DMS 273 treated with DMSO at 0.1 percent for 48 hours (cell line): ENCODE data around the gene PLK3.
"Not testable (repeated sequence)": the region's sequence is repeated elsewhere in the genome, so short reads cannot be mapped to it uniquely, and the experiment has no call there.

Source experiments
- DNase-seq: peaks from one replicate; lab custom pipeline; 2025; lab: John Stamatoyannopoulos, UW

The PLK3 gene

DNA sequence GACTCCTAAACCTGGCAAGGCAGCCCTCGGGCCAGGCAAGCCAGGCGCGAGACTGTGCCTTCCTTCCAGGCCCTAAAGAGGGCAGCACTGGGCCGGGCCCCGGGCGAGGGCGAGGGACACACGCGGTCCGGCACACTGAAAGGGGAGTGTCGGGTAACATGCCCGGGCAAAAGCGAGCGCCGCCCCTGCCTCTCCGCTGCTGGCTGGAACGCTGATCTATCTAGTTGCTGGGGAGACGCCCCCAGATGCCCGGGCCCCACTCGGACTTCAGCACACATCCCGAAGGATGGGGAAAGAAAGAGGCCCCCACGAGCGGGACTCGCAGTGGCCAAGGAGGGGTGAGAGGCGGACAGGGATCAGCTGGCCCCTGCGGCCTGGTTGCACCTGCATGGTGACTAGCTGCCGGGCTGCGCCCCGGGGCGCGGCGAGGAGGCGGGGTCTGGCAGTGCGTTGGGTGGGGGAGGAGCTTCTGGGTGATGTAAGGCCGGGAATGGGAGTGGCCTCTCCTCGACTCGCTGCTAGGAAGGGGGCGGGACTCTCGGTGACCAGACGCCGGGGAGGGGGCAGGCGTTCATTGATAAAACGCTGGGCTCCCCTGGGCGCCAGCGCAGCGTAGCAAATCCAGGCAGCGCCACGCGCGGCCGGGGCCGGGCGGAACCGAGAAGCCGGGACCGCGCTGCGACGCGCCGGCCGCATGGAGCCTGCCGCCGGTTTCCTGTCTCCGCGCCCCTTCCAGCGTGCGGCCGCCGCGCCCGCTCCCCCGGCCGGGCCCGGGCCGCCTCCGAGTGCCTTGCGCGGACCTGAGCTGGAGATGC lies at the start of gene PLK3:
Gene PLK3 (plus strand): TSS at position 608 of the 815 bp plus-strand sequence. CDS start 87 bp downstream, at position 695.
- peak; percentile 96 for DNase-seq

DNA sequence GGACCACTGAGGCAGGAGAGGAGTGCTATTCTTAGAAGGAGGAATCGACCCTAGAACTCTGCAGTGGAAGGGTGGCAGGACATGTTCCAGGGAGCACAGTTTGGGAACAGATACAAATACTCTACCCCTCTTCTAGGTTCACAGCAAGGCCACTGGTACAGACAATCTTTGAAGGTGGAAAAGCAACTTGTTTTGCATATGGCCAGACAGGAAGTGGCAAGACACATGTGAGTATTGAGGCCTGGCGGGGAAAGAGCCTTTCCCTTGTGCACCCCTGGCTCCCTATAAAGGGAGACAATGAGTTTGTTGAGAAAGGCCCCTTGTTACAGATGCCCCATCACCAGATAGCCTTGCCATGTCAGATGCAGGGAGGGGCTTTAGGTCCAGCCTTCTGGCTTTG lies 42.8 kb upstream of the PLK3 start:
- DNase-seq: no peak

DNA sequence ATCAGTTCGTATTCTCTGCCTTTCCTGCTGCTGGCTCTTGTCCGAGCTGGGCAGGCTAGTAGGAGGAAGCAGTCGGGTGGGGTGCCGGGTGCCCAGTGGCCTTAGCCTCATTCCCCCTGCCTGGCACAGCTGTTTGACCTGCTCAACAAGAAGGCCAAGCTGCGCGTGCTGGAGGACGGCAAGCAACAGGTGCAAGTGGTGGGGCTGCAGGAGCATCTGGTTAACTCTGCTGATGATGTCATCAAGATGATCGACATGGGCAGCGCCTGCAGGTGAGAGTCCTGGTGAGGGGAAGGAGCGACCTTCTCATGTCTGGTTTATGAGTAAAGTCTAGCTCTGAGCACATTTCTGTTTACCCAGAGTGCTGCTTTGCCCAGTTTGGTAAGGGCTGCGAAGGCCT lies 41.1 kb upstream of the PLK3 start:
- DNase-seq: no peak

DNA sequence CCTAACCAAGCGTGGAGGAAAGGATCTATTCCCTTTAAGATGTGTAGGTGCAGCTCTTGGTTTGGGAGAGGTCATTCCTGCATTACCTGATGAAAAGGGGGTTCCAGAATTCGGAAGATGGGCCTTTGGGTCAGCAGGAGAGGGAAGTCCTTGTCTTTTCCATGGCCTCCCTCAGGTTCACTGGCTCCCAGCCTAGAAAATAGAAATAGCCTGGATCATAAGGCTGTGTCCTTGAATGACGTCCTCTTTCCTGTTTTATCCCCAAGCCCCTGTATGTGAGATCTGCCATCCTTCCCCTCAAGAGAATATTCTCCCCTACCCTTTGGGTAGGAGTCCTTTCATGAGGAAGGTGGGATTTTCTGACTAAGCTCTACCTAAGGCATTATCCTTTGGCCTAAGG lies 39.3 kb upstream of the PLK3 start:
- DNase-seq: no peak

DNA sequence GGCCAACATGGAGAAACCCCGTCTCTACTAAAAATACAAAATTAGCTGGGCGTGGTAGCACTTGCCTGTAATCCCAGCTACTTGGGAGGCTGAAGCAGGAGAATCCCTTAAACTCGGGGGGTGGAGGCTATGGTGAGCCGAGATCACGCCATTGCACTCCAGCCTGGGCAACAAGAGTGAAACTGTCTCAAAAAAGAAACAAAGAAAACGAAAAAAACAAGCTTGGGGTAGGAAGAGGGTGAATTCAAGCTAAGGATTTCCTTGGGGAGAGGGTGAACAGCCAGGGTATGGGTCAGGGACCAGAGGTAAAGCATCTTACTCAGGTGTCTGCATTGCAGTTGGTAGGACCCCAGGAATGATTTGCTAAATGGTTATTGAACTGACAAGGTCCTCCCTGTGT lies 33.8 kb upstream of the PLK3 start:
- not testable (repeated sequence) for DNase-seq

DNA sequence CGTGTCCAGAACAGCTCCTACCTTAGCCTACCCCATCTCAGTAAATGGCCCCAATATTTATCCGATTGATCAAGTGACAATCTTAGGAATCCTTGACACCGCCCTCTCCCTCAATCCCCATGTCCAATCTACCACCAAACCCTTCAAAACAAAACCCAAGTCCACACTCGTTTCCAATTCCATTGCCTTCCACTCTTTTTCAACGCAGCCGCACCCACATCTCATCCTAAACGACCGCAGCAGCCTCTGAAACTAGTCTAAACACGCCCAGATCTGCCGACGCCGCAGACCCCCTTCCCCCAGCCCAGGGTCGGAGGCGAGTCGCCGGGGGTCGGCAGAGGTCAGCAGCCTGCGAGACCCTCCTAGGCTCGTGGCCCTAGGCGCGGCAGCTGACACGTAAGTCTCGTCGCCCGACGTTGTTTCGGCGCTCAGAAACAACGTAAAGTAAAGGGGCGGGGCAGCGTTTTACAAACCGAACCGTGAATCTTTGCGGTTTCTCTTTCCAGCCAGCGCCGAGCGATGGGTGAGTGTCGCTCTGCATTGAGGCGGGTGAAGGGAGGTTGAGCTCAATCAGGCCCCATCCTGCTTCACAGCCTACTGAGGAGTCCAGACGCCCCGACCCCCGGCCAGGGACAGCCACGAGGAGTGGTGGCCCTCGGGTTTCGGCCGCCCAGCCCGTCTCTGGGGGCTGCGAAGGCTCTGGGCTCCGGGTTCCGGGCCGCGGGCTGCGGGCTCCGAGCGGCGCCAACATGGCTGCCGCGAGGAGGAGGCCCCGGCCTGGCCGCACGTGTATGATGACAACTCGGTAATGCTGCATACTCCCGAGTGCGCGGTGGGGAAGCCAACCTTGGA lies 24.9 kb upstream of the PLK3 start, which contains the start of gene RPS8:
Gene RPS8 (plus strand): TSS at position 463 of the 852 bp plus-strand sequence. CDS start 57 bp downstream, at position 520.
- peak; percentile 85 for DNase-seq

DNA sequence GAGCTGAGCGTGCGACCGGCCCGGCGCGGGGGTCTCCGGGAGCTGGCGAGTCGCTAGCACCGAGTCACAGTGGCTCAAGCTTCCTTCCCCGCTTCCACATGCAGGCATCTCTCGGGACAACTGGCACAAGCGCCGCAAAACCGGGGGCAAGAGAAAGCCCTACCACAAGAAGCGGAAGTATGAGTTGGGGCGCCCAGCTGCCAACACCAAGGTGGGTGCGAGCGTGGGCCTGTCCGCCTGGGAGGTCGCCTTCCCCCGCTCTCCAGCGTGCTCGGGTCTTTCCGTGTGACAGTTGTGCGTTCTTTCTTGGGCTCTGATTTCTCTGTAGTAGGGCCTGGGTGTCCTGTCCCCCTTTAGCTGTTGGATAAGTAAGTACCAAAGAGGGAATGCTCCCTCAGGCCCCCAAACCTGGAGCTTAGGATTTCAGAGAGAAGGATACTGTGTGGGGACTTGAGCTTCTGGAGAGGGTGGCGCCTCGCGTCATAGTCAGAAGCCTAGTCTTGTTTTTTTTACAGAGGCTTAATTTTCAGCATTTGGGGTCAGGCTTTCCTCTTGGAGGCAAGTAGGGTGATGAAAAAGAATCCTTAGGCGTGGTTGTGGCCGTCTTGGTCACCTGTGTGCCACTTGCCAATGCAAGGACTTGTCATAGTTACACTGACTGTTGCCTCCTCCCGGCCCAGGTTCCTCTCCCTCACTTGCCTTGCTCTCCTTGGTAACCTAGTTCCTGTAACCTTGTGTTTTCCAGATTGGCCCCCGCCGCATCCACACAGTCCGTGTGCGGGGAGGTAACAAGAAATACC lies 24.0 kb upstream of the PLK3 start:
- no peak for DNase-seq

DNA sequence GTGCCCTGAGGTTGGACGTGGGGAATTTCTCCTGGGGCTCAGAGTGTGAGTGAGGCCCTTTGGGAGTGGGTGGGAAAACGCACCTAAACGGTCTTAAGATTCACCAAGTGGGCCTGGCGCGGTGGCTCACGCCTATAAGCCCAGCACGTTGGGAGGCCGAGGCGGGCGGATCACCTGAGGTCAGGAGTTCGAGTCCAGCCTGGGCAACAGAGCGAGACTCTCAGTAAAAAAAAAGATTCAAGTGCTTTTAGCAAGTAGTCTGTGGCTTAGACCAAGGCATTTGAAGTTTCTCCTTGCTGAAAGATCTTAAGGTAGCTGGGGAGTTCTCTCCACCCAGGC lies 23.5 kb upstream of the PLK3 start:
- DNase-seq: no peak

DNA sequence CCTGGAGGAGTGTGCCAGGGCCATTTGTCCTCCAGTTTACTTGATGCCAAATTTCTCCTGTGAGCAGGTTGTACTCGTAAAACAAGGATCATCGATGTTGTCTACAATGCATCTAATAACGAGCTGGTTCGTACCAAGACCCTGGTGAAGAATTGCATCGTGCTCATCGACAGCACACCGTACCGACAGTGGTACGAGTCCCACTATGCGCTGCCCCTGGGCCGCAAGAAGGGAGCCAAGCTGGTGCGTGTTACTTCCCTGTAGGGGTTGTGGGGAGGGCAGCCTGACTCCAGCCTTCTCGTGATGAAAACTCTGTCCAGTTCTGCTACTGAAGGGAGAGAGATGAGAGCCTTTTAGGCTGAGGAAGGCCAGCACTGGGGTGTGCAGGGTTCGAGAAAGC lies 22.6 kb upstream of the PLK3 start:
- DNase-seq: no peak

DNA sequence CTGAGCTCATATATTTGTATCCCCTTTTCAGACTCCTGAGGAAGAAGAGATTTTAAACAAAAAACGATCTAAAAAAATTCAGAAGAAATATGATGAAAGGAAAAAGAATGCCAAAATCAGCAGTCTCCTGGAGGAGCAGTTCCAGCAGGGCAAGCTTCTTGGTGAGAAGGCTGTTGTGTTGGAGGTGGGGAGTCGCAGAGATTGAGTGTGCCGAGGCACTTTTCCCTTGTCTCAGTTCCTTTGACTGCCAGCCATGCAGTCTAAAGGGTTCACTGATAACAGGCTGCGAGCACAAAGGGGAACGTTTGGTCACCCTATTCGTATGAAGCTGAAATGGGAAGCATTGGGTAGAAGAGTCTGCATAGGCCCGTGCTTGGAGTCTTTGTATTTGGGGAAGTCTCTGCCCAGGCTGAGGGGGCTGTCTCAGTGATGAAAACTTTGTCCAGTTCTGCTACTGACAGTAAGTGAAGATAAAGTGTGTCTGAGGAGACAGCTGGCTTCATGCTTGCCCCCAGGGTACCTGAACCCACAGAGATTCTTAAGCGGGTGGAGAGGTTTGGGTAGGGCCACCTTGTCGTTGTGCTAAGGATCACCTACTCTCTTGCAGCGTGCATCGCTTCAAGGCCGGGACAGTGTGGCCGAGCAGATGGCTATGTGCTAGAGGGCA lies 22.1 kb upstream of the PLK3 start:
- DNase-seq: no peak

DNA sequence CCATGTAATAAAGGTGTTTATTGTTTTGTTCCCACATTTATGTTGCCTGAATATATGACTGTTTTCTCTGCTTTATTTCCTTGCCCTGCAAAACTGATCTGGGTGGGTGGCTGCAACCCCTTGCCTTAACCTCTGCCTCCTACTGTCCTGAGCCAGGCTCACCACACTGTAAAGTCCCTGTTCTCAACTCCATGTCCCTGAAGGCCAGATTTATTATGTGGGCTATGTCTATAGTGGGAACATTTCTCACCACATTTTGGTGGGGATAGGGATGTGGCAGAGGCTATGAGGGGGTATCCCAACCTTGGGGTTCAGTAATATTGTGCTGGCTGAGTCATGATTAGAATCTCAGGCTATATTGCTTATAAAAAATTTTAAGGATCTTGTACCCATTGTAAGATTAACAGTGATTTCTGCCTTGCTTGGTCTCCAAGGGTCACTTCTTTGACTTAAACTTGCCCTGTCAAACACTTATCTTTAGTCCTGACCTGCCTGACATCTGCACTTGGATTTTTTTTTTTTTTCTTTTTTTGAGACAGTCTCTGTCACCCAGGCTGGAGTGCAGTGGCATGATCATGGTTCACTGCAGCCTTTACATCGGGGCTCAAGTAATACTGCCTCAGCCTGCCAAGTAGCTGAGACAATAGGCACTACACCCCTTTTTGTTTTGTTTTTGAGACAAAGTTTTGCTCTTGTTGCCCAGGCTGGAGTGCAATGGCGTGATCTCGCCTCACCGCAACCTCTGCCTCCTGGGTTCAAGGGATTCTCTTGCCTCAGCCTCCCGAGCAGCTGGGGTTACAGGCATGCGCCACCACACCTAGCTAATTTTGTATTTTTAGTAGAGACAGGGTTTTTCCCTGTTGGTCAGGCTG lies 21.2 kb upstream of the PLK3 start:
- DNase-seq: no peak

DNA sequence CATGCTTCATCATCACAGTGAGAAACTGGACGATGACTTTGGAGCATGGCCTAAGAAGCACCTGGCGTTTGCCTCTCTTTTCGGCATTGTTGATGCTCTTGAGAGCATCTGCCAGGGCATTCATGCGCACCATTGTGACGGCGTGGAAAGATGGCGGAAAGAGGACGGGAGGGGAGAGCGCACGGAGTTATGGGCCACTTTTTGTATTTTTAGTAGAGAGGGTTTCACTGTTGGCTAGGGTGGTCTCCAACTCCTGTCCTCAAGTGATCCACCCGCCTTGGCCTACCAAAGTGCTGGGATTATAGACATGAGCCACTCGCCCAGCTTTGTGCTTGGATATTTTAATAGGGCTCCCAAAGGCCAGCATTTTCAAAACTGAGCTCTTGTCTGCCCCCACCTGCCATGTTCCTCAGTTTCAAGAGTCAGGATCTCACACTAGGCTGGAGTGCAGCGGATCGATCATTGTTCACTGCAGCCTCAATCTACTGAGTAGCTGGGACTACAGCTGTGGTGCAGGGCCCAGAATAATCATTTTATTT lies 19.5 kb upstream of the PLK3 start:
- DNase-seq: no peak

DNA sequence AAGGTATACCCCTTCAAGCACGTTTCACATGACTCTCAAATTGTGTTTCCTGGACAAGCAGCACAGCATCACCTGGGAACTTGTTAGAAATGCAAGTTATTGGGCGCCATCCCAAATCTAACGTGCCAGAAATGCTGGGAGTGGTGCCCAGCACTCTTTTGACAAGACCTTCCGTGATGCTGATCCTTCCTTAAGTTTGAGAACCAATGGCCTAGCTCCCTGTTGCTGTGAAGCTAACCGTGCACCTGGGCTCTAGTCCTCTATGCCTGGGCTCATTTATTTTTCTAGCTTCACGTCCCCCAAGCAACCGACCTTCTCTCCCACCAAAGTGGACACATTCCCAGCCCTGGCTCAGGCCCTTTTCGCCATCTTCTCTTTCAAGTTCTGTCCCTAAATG lies 16.5 kb upstream of the PLK3 start:
- no peak for DNase-seq

DNA sequence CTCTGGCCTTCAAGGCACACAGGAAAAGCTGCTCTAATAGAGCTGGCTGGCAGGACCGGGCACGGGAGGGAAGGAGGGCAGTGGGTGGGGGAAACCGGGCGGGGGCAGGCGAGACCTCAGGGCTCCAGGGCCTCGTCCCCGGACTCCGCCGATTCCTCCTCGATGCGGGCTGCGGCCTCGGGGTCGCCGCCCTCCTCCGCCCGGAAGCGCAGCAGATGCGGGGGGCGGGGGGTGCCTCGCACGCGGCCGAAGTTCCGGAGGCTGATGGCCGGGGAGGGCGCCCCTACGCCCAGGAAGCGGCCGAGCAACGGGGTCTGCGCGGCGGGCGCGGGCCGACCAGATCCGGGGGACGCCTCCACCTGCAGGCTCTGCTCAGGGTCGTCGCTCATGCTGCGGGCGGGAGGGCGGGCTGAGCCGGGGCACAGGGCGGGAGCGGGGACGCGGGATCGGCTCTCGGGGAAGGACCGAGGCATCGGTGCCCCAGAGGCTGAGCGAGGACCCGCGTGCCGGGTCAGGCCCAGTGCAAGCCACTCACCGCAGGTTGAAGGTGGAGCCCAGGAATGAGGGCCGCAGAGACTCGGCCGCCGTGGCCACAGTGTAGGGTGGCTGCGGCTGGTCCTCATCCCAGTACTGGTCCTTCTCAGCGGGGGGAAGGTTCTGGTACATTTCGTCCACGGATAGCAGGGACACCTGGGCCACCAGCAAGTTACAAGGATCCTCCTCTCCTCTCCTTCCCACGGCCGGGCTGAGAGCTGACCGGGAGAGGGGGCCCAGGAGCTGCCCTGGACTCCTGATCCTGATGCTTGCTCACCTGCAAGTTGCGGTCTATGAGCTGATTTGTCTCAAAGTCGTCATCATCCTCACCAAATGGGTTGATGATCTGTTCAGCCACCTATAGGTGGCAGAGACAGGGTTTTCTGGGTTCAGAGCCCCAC lies 15.8 kb upstream of the PLK3 start:
- DNase-seq: no peak

DNA sequence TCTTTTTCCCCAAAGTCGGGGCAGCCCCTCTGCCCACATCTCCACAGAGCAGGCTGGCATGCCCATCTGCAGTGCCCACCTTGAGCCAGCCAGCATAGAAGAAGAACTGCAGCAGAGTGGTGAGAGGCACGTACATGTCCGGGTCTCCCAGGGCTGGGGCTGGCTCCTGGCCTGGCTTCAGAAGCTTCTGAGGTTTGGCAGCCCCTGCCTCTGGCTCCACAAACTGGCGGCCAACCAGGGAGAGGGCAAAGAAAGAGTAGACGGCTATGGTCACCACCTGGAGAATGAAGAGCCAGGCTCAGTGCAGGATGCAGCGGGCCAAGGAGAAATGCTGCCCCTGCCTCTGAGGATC lies 15.2 kb upstream of the PLK3 start:
- DNase-seq: no peak

DNA sequence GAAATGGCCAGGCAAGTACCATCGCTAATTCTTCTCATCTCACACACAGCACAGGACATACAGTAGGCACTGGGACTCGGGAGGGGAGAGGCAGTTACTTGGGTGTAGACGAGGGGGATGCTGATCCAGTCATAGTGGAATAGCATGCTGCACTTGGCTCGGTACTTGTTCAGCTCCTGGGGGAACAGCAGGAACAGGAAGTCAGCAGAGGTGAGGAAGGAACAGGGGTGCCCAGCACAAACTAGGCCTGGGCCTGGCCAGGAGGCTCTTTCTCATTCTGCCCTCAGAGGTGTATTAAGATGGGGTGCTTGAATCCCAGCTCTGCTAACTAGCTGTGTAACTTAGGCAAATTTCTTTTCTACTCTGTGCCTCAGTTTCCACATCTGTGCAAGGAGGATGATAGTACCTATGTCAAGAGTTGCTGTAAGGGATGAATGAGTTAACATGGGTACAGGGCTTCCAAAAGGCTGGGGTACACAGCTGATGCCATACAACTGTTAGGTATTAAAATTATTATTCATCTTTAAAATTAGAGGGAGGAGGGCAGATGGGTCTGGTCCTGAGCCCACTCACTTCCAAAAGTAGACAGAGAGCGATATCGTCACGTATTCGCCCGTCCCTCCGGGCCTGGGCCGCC lies 14.6 kb upstream of the PLK3 start:
- DNase-seq: no peak

DNA sequence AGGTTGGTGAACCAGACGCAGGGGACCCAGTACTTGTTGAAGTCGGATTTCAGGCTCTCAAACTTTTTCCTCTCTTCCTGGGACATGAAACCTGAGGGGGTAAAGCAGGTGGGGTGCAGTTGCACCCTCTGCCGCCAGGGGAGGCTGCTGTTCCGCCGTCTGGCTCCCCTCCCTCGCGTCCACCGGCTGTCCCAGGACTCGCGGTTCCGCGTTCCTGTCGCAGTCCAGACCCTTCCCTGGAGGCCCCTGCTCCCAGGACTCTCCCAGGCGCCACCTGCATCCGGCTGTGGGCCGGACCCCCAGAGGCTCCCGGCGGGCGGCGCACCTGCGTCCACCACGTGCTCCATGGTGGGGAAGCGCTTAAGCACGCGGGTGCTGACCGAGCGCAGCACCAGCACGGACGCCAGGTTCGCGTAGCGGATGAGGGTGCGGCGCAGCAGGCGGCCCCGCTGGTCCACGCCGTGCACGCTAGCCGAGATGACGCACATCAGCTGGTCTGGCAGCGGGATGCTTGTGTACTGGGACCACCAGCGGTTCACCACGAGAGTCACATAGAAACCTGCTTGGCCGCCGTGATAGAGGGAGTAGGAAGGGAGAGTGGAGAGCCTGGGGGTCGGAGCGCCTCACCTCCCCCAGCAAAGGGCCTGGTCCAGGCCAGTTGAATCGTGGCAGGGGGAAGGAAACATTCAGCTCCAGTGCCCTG lies 13.9 kb upstream of the PLK3 start:
- no peak for DNase-seq

DNA sequence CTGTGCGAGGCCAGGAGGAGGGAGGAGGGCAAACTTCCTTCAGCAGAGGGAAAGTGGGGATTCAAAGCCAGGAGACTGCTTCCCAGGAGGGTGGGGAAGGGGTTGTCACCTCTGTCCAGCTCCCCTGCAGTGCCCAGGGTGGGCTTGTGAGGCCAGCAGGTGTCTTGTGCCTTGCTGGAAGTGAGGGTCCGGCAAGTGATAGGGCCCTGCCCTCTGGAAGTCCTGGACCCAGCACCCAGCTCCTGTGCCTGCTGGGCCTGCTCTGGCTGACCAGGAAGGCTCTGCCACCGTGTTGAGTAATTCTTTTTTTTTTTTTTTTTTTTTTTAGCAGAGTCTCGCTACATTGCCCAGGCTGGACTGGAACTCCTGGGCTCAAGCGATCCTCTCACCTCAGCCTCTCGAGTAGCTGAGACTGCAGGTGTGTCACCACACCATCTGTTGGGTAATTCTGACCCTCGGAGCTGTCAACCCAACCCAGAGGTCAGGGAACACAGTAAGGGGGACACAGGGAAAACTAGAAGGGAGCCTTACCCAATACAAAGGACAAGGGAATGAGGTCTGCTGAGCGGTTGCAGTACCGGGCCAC lies 13.2 kb upstream of the PLK3 start:
- no peak for DNase-seq
